Dermis microvascular lymphatic vessel endothelial cell (primary cell): ENCODE measurements around the gene TMEM175. TPM values are rescaled to one million over a fixed set of nuclear protein-coding genes. Genes with fewer than 3 reads are reported as not detected.
A peak's percentile ranks its signal among the peaks of the same experiment; 100 is the strongest.

Experiments used
- DNase-seq, 2 donors: peaks; one replicate each; pipeline versions ENCODE4 v3.0.0 to v3.0.0-alpha.2; 2010; ENCODE audit warnings: low read depth in 2 of 2
- total RNA-seq: library from RNA; depleted of rRNA; stranded (reverse); fragments of >200 nt; gene quantifications from 2 replicates; pipeline ENCODE4 v1.2.1, GENCODE V29; 2014

Gene TMEM175, protein sequence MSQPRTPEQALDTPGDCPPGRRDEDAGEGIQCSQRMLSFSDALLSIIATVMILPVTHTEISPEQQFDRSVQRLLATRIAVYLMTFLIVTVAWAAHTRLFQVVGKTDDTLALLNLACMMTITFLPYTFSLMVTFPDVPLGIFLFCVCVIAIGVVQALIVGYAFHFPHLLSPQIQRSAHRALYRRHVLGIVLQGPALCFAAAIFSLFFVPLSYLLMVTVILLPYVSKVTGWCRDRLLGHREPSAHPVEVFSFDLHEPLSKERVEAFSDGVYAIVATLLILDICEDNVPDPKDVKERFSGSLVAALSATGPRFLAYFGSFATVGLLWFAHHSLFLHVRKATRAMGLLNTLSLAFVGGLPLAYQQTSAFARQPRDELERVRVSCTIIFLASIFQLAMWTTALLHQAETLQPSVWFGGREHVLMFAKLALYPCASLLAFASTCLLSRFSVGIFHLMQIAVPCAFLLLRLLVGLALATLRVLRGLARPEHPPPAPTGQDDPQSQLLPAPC
- 7.6 and 13.8 TPM in 2 replicates for total RNA-seq

DNA sequence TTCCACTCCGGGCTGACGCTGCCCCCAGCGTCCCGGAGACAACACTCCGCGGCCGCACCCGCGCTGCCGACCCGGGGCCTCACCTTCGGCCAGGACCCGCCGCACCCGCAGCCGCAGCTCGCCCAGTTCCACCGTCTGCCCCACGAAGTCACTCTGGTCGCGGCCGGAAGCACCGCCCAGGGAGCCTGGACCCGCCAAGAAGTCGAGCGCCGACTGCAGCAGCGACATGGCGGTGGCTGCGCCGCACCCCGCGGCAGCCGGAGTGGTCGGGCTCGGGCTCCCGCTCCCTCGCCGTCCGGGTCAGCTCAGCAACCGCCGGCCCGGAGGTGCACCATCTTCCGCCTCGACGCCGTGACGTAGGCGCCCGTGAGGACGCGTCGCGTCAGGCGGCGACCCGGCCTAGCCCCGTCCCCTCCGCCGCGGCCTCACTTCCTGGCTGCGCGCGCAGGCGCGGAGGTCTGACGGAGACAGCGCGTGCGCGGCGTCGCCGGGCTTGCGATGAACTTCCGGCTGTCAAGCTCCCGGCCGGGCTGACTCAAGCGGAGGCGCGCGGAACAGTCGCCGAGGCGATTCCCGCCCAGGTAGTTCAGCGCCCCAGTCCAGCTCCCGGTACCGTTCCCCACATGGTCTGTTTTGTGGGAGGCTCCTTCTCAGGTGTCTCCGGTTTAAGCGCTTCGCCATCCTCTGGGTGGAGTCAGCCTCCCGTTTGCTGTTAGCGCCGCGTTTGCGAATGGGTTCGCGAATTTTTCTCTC is at the start of gene TMEM175, which contains the start of gene GAK:
TSS of gene TMEM175 (plus strand) at position 501 of the 753 bp plus-strand sequence. CDS start 15,280 bp downstream, outside the sequence.
TSS of gene GAK (minus strand) at position 357 of the 753 bp plus-strand sequence. CDS start at position 228, 129 bp downstream.
- peak; percentile 93 to 97 for DNase-seq

DNA sequence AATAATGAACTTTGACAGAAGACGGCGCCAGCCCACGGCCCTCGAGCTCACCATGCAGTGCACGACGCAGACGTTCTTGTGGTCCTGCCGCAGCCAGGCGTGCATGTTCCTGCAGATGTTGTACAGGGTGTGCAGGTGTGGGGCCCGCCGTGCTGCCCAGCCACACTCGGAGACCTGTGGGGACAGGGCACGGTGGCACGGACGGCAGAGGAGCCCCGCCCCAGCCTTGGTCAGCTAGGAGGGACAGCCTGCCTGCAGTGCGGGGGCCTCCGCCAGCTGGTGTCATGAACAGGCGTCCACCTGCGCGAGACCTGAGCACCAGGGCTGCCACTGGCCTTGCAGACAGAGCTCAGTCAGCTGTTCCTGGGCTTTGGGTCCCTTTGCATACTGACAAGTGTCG is 49.6 kb upstream of the TMEM175 start:
- no peak for DNase-seq

DNA sequence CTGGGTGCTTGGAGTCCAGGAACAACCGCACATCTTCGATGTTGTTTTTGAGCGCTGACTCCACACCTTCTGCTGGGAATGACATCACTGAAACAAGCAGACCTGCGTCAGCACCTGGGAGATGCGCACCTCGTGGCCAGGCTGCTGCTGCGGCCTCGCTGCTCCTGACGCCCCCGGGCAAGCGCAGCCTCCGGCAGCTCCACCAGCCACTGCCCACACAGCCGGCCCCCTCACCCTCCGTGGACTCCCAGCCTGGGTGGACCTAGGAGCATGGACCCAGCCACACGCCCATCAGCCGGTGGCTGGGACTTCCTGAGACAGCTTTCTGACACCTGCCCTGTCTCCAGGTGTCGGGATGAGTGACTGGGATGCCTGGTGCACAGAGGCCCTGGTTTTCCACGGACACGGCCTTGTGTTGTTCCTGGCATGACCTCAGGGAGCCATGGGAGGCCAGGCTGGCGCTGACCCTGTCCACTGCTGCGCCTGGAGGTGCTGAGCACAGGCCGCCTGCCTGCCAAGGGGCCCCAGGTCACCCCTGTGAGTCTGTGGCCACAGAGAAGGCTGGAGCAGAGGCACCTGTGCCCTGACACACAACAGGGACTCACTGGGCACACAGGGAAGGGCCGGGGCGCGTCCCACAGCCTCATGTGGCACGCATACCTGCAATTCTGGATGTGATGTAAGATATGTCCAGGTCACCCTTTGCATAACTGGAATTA is 48.7 kb upstream of the TMEM175 start:
- DNase-seq: no peak

DNA sequence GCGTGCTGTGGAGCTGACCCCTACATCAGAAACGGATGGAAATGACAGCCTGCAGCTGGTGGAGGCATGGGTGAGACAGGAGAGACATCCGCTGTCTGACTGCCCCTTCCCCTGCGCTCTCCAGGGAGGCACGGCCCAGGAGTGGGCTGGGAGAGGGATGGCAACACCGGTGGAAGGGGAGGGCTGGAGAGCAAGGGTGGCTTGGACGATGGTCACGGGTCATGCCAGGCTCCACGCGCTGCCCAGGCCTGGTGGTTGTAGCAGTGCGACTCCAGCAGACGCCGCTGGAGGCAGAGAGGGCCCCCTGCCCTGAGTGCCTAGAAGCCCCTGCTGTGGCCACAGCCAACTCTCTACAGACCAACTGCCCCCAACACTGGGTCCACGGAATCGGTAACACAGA is 48.0 kb upstream of the TMEM175 start:
- no peak for DNase-seq

DNA sequence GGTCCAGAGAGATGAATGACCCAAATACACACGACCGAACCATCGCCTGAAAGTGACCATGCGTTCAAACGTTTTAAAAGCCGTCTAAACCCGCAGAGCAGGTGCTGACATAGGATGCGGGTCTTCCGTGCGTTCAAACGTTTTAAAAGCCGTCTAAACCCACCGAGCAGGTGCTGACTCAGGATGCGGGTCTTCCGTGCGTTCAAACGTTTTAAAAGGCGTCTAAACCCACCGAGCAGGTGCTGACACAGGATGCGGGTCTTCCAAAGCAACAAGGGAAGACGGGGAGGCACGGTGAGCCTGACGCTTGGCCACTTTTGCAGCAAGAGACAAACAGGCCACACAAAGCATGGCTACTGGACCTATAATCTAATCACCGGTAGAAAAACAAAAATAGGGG is 47.4 kb upstream of the TMEM175 start:
- DNase-seq: no peak

DNA sequence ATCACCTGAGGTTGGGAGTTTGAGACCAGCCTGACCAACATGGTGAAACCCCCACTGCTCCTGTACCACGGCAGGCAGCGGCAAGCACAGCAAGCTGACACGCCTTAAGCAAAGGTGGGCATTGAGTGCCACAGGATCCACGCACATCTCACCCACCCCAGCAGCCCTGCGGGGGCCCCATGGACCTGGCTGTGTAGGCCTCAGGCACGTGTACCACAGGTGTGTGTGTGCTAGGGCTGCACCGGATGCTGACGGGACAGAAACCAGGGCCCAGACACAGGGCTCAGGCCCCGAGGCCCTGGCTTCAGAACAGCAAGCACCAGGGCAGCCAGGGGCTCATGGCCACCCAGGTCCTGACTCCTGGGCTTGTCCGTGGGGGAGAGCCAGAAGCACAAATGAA is 46.9 kb upstream of the TMEM175 start:
- DNase-seq: no peak

DNA sequence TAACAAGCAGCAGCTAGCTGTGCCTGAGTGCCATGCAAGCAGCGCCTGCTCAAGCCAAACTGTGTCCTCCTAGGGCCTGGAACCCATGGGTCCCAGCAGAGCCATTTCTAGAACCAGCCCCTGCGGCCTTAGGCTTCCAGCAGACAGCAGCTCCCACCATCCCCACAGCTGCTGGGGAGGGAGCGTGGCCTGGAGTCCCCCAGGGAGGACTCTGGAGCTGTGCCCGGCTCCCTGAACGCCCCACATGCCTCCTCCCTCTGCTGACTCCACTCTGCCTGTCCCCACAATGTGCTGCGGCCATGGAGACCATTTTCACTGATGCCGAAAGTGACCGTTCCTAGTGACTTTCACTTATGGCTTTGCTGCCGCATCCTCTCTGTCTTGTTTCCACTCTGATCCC is 46.0 kb upstream of the TMEM175 start:
- no peak for DNase-seq

DNA sequence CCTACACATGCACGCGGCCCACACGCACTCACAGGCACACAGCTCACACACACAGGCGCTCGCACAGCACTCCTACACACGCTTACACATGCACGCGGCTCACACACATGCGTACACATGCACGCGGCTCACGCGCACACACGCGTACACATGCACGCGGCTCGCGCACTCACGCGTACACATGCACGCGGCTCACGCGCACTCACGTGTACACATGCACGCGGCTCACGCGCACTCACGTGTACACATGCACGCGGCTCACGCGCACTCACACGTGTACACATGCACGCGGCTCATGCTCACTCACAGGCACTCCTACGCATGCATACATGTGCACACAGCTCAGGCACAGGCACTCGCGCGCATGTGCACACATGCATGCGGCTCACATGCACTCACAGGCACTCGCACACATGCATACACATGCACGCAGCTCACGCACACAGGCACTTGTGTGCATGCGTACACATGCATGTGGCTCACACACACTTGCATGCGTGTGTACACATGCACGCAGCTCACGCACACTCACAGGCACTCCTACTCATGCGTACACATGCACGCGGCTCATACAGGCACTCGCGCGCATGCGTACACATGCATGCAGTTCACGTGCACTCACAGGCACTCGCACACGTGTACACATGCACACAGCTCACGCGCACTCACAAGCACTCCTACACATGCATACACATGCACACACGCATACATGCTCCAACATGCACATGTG is 45.1 kb upstream of the TMEM175 start:
- DNase-seq: no peak

DNA sequence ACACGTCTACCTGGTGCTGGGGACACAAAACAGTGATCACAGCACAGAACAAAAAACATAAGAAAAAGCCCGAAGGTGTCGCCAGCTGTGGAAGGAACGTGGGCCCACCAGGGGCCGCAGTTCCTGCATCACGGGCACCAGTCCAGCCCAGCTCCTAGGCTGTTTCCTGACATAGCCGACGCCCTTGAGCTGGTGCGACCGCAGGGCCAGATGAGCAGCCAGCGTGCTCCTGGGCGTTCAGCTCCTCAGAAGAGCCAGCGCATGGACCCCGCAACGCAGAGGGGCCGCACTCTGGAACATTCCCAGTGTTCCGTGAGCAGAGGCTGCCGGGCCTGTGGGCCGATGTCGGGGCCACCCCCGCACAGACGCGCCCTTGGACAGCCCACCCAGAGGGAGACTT is 44.2 kb upstream of the TMEM175 start:
- DNase-seq: no peak

DNA sequence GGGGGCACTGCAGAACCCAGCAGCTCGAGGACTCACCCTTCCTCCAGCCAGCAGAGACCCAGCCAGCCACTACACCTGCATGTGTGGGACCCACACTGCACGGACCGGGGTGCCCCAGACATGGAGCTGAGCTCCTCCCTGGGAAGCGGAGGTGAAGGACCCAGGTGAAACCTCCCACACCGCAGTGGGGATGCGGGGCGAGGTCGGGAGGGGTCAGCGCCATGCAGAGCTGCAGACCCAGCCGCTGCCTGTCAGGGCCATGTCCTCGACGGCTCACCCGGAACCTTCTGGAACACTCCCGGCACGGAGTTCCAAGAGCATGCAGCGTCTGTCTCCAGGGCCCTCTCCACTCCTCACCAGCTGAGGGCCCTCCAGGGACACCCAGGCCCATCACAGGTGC is 42.7 kb upstream of the TMEM175 start:
- DNase-seq: no peak

DNA sequence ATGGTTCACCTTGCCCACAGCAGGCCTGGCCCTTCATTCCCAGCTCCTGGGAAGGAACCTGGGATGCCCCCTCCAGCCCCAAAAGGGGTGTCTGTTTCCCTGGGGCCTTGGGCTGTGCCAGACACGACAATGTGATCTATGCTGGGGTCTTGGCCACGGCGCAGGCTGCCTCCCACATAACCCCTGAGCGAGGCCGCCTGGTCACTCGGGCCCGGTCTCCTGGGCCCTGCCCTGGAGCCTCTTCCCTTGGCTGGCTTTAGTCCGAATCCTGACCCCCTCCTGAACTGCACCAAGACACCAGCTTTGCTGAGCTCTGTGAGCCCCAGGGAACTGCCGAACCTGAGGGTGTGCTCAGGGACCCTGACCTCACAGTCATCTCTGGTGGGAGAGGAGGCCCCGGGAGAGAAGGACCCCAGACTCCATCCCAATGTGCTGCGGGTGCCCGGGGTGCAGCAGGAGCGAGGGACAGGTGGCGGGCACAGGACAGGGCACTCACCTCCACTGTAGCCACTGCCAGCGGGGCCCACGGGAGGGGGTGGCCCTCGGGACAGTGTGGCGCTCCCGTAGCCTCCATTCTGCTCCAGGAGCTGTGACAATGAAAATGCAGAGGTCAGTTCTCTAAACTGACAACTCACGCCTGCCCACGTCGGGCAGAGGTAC is 42.1 kb upstream of the TMEM175 start:
- no peak for DNase-seq

DNA sequence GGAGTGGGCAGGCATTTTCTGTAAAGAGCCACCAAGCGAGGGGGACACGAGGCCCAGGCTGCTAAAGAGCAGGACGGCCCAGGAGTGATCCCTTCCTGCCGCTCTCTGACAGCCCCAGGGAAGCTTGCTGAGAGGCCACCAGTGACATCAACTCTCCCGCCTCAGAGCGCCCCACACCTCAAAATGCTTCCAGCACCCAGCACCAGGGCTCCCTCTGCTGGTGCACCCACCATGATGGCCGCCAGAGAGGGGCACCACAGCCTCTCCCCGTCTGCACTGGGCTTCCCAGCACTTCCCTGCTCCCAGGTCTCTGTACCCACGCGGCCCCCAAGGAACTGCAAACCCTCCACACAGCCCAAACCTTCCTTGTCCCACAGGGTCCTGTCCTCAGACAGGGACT is 40.5 kb upstream of the TMEM175 start:
- peak in 1 of 2 donors; percentile 13 for DNase-seq

DNA sequence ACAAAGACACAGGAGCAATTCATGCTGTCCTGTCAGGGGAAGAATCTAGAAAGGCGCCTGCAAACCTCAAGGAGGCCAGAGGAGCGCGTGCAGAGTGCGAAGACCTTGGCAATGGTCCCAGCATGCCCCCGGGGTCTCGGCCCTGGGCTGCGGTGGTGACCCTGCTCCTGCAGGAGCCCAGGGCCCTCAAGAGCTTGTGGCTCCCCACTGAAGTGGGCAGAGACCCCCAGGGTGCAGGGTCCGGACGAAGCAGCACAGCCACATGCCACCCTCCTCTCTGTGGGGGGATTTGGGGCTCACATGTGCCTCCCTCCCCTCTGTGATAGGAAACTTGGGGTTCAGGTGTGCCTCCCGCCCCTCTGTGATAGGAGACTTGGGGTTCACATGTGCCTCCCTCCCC is 39.5 kb upstream of the TMEM175 start:
- no peak for DNase-seq

DNA sequence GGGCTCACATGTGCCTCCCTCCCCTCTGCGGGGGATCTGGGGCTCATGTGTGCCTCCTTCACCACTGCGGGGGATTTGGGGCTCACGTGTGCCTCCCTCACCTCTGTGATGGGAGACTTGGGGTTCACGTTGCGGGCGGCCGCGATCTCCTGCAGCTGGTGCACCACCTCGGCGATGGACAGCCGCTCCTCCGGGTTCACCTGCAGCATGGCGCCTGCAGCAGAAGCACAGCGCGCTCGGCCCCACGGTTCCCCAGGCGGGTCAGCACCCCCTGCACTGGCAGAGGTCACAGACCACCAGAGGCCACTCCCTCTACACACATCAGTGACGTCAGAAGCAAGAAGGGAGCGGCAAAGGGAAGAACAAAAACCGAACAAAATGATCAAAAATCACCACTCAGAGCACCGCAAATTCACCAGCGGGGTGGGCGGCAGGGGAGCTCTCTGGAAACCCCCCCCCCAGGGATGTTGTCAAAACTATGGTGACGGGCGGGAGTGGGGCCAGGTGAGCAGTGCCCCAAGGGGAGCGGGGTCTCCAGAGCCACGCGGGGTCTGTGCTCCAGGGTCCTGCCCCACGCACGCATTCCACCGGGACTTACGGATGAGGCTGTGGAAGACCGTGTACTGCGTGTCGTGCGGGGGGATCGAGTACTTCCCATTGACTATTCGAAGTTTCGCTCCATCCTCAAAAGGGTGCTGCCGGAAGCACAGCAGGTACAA is 38.8 kb upstream of the TMEM175 start:
- DNase-seq: no peak

DNA sequence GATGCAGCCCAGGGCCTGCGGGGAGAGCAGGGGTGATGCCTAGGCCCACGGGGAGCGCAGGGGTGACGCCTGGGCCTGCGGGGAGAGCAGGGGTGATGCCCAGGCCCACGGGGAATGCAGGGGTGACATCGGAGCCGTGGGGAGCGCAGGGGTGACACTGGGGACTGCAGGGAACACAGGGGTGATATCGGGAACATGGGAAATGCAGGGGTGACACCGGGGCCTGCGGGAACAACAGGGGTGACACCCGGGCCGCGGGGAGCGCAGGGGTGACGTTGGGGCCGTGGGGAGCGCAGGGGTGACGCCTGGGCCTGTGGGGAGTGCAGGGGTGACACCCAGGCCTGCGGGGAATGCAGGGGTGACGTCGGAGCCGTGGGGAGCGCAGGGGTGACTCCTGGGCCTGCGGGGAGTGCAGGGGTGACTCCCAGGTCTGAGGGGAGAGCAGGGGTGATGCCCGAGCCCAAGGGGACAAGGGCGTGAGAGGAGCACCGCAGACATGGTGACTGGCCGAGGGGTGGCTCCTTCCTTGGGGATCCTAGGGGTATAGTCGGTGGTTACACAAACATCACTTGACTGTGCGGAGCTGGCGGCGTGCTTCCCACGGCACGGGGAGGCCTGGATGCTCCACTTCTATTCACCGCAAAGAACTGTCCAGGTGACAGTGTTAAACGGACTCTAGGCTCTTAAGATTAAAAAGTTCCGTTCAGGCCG is 38.1 kb upstream of the TMEM175 start:
- no peak for DNase-seq

DNA sequence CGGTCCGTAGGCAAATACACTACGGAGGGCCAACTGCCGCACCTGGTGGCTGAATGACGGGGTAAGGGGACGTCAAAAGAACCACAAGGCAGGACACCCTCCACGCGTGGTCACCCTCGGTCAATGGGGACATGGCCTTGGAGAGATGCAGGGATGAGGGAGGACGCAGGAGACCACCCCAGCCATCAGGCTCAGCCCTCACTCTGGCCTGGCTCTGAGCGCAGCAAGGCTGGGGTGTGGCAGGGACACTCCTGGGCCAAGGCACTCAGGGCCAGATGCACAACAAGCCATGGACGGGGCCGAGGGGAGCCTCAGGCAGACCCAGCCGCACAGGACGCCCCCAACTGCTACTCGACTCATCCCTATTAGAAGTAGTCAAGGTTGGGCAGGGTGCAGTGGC is 36.7 kb upstream of the TMEM175 start:
- no peak for DNase-seq

DNA sequence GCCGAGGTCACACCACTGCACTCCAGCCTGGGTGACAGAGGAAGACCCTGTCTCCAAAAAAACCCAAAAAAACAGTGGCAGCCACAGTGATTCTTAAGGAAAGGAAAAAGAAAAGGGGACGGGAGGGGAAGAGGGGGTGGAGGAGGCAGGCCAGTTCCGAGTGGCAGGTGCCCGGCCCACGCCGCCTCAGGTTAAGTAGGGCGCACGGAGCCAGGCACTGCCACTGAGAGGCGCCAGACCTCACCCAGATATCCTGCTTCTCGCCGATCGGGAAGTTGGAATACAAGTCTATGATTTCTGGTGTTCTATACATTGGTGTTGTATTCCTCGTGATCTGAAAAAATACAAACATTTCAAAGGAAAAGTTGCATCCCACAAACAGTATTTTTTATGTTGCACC is 36.0 kb upstream of the TMEM175 start:
- no peak for DNase-seq

DNA sequence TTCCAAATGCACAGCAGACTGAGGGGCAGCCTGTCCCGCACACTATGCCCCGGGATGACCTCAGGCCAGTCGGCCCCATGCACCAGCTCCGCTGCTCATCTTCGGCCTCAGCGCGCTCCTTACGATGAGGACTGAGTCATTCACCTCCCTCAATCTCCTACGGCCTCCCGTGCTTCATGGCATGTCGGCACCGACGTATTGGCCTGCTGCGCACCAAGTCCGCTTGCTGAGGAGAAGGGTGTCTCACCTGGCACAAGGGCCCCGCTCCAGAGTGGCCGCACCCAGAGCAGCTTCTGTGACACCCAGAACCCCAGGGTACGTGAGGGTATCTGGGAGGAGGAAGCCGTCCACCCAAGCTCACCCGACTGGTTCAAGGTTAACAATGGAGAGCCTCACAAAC is 35.6 kb upstream of the TMEM175 start:
- DNase-seq: no peak

DNA sequence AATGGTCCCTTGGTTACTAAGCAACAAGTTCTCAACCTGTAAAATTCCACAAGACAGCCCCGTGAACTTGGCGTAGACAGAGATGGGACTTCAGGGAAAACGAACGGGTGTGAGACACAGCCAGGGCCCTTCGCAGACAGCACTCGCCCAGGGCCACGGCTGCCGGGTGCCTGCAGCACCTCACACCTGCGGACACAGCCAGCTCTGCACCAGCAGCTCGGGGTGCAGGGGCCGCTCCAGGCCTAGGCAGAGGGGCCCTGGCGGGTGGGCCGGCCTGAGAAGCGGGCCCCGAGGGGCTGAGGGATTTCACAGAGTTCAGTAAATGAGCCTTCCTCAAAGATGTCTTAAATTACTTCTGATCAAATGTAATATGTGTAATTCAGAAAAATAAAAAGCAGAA is 34.1 kb upstream of the TMEM175 start:
- DNase-seq: no peak
